Stomach (tissue), 4 donors: Measurements from ENCODE around the gene TPSAB1.

ENCODE experiments used
- CTCF ChIP-seq, 7 experiments: fragments of 450-650 bp in 4 of 7; fragments of 200-600 bp in 3 of 7; sonication (generic) in 3 of 7; IDR thresholded peaks; one replicate each; pipeline ENCODE4 v1.5.1; 2016 to 2019; ENCODE audit warnings: antibody characterized with exemption in 7 of 7, control low read depth in 2 of 7, mild to moderate bottlenecking in 1 of 7
- EP300 ChIP-seq: sonication (generic); formaldehyde crosslinking; IDR thresholded peaks from one replicate; pipeline ENCODE4 v1.6.1; 2017; ENCODE audit warnings: antibody characterized with exemption
- POLR2A ChIP-seq, 4 donors: fragments of 450-650 bp; IDR thresholded peaks; one replicate each; pipeline ENCODE4 v1.6.1; 2016; ENCODE audit warnings: antibody characterized with exemption in 4 of 4, control low read depth in 2 of 4, mild to moderate bottlenecking in 1 of 4, moderate library complexity in 1 of 4
- POLR2AphosphoS5 ChIP-seq, 3 donors: sonication (generic); formaldehyde crosslinking; IDR thresholded peaks; one replicate each; pipeline ENCODE4 v1.6.1; 2016; ENCODE audit warnings: antibody characterized with exemption in 3 of 3

GRCh38 chr16:1280783-1281182, 40.3 kb downstream of the TPSAB1 start:
- TF ChIP-seq POLR2A (IDR thresholded peaks at IDR 0.05), result no peak
- TF ChIP-seq CTCF (IDR thresholded peaks at IDR 0.05), result no peak
- TF ChIP-seq EP300, result no peak
- no peak for TF ChIP-seq POLR2AphosphoS5 (IDR thresholded peaks at IDR 0.05)
